ENCODE results near the gene PITPNM1.
A peak's percentile ranks its signal among the peaks of the same experiment; 100 is the strongest.

Gene PITPNM1

GRCh38 chr11:67463680-67464410 lies 41.3 kb downstream of the PITPNM1 start:
- peaks cover 69% of the 10 kb centered on the region for H3F3A ChIP-seq (ENCODE audit: insufficient read depth)
- no peaks in the 10 kb centered on the region for H3K27me3 ChIP-seq (ENCODE audit: low read length)
- no peak overlapping the region for H2AFZ ChIP-seq (ENCODE audit: low read depth, low read length, severe bottlenecking)
- peak overlapping the region; percentile 75 for H3K27ac ChIP-seq (ENCODE audit: low read depth, low read length)
- no peaks in the 10 kb centered on the region for H3K9me2 ChIP-seq (replicated peaks; ENCODE audit: insufficient read depth, low read length)
- peak overlapping the region; percentile 89 for H3K4me2 ChIP-seq (ENCODE audit: low read depth, low read length, poor library complexity, severe bottlenecking)
- peak overlapping the region; percentile 49 for H3K4me3 ChIP-seq (ENCODE audit: insufficient read depth, low read length, poor library complexity, severe bottlenecking)
- no peak for TF ChIP-seq EZH2phosphoT487 (conservative IDR thresholded peaks at IDR 0.05; ENCODE audit: low read length)
- TF ChIP-seq CTCF (IDR thresholded peaks at IDR 0.05; ENCODE audit: insufficient read depth, low read length, poor library complexity, severe bottlenecking) = no peak
- H3K9me3 ChIP-seq (ENCODE audit: insufficient read depth, low read length) = no peaks in the 10 kb centered on the region
- peaks cover 20% of the 10 kb centered on the region for H3K79me2 ChIP-seq (ENCODE audit: insufficient read depth, low read length)
- H3K9ac ChIP-seq (ENCODE audit: low read length) = peak overlapping the region; percentile 99
- no peaks in the 10 kb centered on the region for H3K36me3 ChIP-seq (ENCODE audit: low read length)
- no peaks in the 10 kb centered on the region for H4K20me1 ChIP-seq (ENCODE audit: low read depth, low read length)

- no peak overlapping the region for H3K9ac ChIP-seq (ENCODE audit: low read length)
- peaks cover 73% of the 10 kb centered on the region for H3F3A ChIP-seq (ENCODE audit: insufficient read depth)
Measured at GRCh38 chr11:67463186-67463585, 42.0 kb downstream of the PITPNM1 start.

GRCh38 chr11:67458266-67458665 lies 46.9 kb downstream of the PITPNM1 start:
- Histone ChIP-seq H3K27me3 (ENCODE audit: low read length) (no peaks in the 10 kb centered on the region), H3K9me2 (replicated peaks; ENCODE audit: insufficient read depth, low read length) (no peaks in the 10 kb centered on the region), H3F3A (ENCODE audit: insufficient read depth) (peaks cover 37% of the 10 kb centered on the region), H3K79me2 (ENCODE audit: insufficient read depth, low read length) (no peaks in the 10 kb centered on the region), H3K9ac (ENCODE audit: low read length) (peak overlapping the region; percentile 54; the same call in 1 of the 2 replicates), H4K20me1 (ENCODE audit: low read depth, low read length) (no peaks in the 10 kb centered on the region), H2AFZ (ENCODE audit: low read depth, low read length, severe bottlenecking) (no peak overlapping the region), H3K36me3 (ENCODE audit: low read length) (no peaks in the 10 kb centered on the region), H3K27ac (ENCODE audit: low read depth, low read length) (peak overlapping the region; percentile 99), H3K4me2 (ENCODE audit: low read depth, low read length, poor library complexity, severe bottlenecking) (no peak overlapping the region), H3K4me3 (ENCODE audit: insufficient read depth, low read length, poor library complexity, severe bottlenecking) (no peak overlapping the region), H3K9me3 (ENCODE audit: insufficient read depth, low read length) (no peaks in the 10 kb centered on the region)
- TF ChIP-seq EZH2phosphoT487 (conservative IDR thresholded peaks at IDR 0.05; ENCODE audit: low read length) (no peak), CTCF (IDR thresholded peaks at IDR 0.05; ENCODE audit: insufficient read depth, low read length, poor library complexity, severe bottlenecking) (no peak)

More at GRCh38 chr11:67463186-67463585, 42.0 kb downstream of the PITPNM1 start:
- Histone ChIP-seq H3K36me3 (ENCODE audit: low read length) (no peaks in the 10 kb centered on the region), H2AFZ (ENCODE audit: low read depth, low read length, severe bottlenecking) (no peak overlapping the region), H3K9me2 (replicated peaks; ENCODE audit: insufficient read depth, low read length) (no peaks in the 10 kb centered on the region), H3K4me2 (ENCODE audit: low read depth, low read length, poor library complexity, severe bottlenecking) (no peak overlapping the region), H3K27me3 (ENCODE audit: low read length) (no peaks in the 10 kb centered on the region), H3K4me3 (ENCODE audit: insufficient read depth, low read length, poor library complexity, severe bottlenecking) (no peak overlapping the region), H4K20me1 (ENCODE audit: low read depth, low read length) (no peaks in the 10 kb centered on the region), H3K79me2 (ENCODE audit: insufficient read depth, low read length) (peaks cover 17% of the 10 kb centered on the region), H3K27ac (ENCODE audit: low read depth, low read length) (peak overlapping the region; percentile 75), H3K9me3 (ENCODE audit: insufficient read depth, low read length) (no peaks in the 10 kb centered on the region)
- TF ChIP-seq CTCF (IDR thresholded peaks at IDR 0.05; ENCODE audit: insufficient read depth, low read length, poor library complexity, severe bottlenecking) (no peak), EZH2phosphoT487 (conservative IDR thresholded peaks at IDR 0.05; ENCODE audit: low read length) (no peak)

All from SU-DHL-6 (cell line).